HG03108 (cell line): Measurements from ENCODE around the gene ACP3.
"Not testable (repeated sequence)": the region's sequence is repeated elsewhere in the genome, so short reads cannot be mapped to it uniquely, and the experiment has no call there.

Experiments used
- ATAC-seq: cut with Tn5 transposase; IDR thresholded peaks from one replicate; pipeline ENCODE4 v1.9.1; 2021; ENCODE audit warnings: moderate library complexity; ENCODE audit not compliant: unreplicated experiment

ACP3 gene, protein sequence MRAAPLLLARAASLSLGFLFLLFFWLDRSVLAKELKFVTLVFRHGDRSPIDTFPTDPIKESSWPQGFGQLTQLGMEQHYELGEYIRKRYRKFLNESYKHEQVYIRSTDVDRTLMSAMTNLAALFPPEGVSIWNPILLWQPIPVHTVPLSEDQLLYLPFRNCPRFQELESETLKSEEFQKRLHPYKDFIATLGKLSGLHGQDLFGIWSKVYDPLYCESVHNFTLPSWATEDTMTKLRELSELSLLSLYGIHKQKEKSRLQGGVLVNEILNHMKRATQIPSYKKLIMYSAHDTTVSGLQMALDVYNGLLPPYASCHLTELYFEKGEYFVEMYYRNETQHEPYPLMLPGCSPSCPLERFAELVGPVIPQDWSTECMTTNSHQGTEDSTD

GRCh38 chr3:132317229-132317948 lies at the start of gene ACP3:
ACP3 (plus strand) TSS chr3:132317407; CDS start chr3:132317457, 50 bp downstream.
- peak; percentile 75 for ATAC-seq

DNA sequence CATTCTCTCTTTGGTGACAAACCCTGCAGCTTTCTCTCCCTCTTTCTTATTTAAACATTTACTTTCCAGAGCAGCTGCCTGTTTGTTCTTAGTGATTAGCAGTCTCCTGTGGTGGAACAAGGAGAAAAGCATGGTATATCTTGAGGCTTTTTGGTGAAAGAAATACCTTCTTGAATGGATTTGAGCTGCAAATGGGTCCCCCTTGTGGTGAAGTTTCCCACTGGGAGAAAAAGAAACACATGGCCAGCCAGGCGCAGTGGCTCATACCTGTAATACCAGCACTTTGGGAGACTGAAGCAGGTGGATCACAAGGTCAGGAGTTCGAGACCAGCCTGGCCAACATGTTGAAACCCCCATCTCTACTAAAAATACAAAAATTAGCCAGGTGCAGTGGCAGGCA lies 48.3 kb upstream of the ACP3 start:
- ATAC-seq = no peak

- no peak for ATAC-seq
Measured at GRCh38 chr3:132273036-132273435, 44.2 kb upstream of the ACP3 start.

DNA sequence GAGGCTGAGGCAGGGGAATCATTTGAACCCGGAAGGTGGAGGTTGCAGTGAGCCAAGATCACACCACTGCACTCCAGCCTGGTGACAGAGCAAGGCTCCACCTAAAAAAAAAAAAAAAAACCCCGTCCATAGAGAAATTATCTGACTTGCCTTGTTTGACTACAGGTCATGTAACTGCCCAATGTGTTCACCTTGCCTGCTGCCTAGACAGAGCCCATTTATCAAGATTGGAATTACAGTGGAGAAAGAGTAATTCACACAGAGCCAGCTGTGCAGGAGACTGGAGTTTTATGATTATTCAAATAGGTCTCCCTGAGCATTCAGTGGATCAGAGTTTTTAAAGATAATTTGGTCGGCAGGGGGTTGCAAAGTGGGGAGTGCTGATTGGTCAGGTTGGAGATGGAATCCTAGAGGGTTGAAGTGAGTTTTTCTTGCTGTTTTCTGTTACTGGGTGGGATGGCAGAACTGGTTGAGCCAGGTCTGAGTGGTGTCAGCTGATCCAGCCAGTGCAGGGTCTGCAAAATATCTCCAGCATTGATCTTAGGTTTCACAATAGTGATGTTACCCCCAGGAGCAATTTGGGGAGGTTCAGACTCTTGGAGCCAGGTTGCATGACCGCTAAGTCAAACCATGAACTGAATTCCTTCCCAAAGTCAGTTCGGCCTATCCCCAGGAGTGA lies 40.8 kb upstream of the ACP3 start:
- no peak for ATAC-seq

DNA sequence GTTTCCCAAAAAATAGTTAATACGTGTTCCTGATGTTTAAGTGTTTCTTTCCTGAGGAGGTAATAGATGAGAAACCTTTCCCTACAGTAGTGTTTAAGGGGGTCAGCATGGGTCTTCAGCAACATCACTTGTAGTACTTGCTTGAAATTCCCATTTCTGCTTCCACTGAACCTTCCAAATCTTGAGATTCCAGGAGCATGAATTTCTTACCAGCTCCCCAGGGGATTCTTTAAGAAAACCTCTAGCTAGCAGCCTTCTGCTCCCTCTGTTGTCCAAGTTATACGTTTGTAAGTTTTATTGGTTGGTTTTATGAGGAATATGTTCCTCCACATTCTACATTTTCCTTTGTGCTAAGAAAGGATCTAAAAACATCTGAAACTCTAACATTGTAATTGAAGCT lies 38.2 kb upstream of the ACP3 start:
- no peak for ATAC-seq

GRCh38 chr3:132283440-132283839 lies 33.8 kb upstream of the ACP3 start:
- ATAC-seq = no peak

DNA sequence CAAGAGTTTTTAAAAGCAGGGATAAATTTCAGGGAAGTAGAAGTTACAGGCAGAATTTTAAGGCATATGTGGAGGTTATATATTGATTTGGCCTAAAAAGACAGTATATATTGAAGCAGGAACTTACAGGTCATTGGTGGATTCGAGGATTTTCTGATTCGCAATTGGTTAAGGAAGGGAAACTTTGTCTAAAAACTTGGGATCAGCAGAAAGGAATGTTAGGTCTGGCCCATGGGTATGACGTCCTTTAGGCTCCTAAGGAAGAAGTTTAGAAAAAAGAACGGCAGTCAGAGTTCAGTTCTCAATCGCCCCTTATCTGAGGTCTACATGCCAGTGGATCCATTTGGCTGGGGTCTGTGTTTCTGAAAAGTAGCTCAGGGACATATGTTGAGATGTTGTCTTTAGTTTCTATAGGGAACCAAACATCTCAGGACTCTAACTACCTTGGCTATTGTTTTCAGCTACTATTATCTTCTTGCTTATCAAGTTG lies 33.2 kb upstream of the ACP3 start:
- no peak for ATAC-seq

DNA sequence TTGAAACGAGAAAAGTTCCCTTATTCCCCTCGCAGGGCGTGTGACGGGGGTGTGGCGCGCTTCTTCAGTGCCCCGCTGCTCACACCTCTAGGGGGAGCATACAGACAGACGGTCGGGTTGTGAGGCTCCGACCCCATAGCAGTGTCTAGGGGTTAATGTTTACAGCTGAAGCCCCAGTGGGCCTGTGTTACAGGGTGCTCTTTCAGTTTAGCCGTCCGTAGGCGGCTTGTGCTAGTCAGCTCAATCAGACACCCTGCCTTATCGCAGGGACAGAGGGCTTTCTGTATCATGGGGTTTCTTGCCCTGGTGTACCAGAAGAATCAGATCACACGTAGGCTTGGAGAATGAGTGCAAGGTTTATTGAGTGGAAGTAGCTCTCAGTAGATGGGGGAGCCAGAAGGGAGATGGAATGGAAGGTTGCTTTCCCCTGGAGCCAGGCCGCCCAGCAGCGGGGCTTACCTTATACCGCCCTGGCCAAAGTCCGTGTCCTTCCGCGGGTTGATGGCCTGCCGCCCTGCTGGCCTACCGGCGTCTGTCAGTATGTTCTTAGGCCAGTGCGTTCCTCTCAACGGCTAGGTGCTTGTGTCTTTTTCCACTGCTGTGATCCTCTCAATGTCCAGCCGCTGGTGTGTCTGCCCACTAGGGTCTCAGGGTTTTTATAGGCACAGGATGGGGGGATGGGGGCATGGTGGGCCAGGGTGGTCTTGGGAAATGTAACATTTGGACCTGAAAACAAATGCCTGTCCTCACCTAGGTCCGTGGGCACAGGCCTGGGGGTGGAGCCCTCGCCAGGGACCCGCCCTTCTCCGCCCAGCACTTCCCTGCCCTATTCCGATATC lies 32.2 kb upstream of the ACP3 start:
- no peak for ATAC-seq

DNA sequence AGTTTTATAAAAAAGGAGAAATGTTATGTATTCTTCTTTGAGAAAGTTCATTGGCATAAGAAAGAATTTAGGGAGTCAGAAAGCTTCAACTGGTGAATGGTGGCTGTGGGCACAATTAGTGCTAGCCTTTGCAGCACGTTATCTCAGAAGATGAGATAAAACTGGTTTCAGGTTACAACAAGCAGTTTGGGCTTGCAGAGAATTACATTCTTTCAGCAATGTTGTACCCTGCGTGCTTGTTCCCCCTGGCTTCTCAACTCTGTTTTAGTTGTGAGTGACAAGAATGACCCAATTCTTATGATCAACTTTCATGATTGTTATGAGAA lies 31.6 kb upstream of the ACP3 start:
- ATAC-seq = no peak

GRCh38 chr3:132286035-132286434 lies 31.2 kb upstream of the ACP3 start:
- ATAC-seq = no peak

DNA sequence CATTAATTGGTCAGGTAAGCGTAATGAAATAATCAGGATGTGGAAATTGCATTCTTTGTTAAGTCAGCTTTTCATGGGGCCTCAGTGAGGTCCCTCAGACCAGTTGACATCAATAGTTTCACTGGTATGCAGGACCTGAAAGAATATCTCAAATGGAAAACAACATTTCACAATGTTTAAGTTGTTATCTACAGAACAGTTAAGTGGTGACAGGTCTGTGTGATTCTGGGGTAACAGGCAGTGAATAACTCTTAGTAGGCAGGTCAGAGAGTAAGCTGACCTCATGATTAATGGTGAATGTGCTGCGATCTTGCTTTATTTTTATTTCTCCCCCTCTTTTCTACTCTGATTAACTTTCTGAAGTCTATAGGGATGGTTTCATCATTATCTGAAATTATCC lies 28.9 kb upstream of the ACP3 start:
- ATAC-seq = no peak

DNA sequence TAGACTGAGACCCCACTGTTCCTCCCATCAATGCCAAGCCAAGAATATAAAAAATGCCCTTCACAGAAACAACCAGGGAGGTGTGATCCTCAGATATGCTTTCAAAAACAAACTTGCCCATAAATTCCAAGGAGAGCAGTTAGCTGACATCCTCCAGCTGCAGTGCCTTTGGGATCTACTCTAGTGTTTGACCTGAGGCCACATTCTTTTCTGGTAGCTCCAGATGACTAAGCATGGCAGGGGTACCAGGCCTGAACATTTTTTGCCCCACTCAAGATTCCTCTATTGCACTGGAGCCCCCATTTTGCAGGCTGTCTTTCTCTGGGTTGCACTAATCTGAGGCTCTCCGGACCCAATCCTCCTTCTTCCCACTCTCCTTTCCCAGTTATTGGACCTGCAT lies 27.9 kb upstream of the ACP3 start:
- no peak for ATAC-seq

DNA sequence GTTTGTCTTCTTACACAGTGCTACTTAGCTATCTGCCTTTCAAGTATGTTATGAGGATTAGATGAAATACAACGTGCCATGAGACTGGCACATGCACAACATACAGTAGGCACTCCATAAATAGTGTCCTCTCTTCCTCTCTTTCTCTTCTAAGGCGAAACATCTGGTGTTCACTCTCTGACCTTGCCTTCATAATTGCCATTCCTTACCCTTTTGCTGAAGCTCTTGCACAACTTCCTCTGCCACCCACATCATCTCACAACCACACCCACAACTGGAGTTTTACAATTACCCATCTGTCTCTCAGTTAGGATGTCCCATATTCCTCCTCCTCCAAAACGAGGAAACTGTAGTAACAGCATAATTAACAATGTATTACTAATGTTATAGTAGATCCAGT lies 26.4 kb upstream of the ACP3 start:
- no peak for ATAC-seq

DNA sequence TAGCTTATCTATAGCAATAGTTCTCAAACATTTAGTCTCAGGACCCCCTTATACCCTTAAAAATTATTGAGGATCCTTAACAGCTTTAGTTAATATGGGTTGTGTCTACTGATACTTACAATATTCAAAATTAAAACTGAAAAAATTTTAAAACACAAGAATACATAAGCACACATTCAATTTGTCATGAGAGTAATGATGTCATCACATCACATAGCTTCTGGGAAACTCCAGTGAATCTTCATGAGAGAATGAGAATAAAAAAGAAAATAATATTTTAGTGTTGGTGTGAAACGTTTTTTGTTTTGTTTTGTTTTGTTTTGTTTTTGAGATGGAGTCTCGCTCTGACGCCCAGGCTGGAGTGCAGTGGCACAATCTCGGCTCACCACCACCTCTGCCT lies 25.2 kb upstream of the ACP3 start:
- no peak for ATAC-seq

DNA sequence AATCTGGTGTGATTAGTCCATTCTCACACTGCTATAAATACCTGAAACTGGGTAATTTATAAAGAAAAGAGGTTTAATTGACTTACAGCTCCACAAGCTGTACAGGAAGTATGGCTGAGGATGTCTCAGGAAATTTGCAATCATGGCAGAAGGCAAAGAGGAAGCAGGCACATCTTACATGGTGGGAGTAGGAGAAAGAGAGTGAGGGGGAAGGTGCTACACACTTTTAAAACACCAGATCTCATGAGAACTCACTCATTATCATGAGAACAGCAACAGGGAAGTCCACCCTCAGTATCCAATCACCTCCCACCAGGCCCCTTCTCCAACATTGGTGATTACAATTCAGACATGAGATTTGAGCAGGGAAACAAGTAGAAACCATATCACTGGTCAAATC lies 24.0 kb upstream of the ACP3 start:
- no peak for ATAC-seq

DNA sequence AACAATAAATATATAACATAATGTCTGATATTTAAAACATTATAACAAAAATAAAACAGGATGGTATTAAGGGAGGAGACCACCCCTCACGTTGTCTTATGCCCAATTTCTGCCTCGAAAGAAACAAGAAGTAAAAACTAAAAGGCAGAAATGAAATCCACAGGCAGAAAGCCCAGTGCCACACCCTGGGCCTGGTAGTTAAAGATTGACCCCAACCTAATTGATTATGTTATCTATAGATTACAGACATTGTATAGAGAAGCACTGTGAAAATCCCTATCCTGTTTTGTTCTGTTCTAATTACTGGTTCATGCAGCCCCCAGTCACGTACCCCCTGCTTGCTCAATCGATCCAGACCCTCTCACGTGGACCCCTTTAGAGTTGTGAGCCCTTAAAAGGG lies 22.3 kb upstream of the ACP3 start:
- no peak for ATAC-seq

- ATAC-seq = not testable (repeated sequence)
Measured at GRCh38 chr3:132303336-132304201, 13.6 kb upstream of the ACP3 start.

DNA sequence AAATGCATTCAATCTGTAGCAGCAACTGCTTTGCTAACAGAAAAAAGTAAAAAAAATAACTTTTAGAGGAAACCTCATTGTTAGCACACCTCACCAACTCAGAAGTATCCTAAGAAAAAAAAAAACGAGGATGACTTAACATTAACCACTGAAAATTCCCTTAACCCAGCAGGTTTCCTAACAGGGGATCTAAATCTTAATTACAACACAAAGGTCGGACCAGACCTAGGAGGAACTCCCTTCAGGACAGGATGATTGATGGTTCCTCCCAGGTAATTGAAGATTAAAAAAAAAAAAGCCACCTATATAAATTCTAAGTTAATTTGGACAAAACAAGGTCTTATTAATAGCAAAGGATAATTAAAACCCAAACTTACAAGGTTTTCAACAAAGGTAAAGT lies 12.9 kb upstream of the ACP3 start:
- not testable (repeated sequence) for ATAC-seq

DNA sequence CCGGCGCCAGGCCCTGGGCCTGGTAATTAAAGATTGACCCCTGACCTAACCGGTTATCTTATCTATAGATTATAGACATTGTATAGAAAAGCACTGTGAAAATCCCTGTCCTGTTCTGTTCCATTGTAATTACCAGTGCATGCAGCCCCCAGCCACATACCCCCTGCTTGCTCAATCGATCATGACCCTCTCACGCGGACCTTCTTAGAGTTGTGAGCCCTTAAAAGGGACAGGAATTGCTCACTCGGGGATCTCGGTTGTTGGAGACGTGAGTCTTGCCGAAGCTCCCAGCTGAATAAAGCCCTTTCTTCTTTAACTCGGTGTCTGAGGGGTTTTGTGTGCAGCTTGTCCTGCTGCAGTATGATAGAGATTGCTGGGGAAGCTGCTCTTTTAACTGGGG lies 7.2 kb upstream of the ACP3 start:
- not testable (repeated sequence) for ATAC-seq

- no peak for ATAC-seq
Measured at GRCh38 chr3:132311316-132311715, 5.9 kb upstream of the ACP3 start.
